ENCODE data around the gene FOXO3.
A peak's percentile ranks its signal among the peaks of the same experiment; 100 is the strongest.

Gene FOXO3

GRCh38 chr6:108576709-108577108 is 16.0 kb downstream of the FOXO3 start:
- DNase-seq: no peak

- DNase-seq: no peak
These were observed 17.4 kb downstream of the FOXO3 start for GRCh38 chr6:108578166-108578565.

- DNase-seq: no peak
These were observed 18.0 kb downstream of the FOXO3 start for GRCh38 chr6:108578595-108579327.

GRCh38 chr6:108579328-108579721 is 18.6 kb downstream of the FOXO3 start:
- DNase-seq: no peak

- DNase-seq: no peak
These were observed 19.9 kb downstream of the FOXO3 start for GRCh38 chr6:108580646-108581045.

- DNase-seq: peak; percentile 19
These were observed 20.7 kb downstream of the FOXO3 start for GRCh38 chr6:108581237-108581931.

- no peak for DNase-seq
These were observed 21.3 kb downstream of the FOXO3 start for GRCh38 chr6:108581932-108582475.

- DNase-seq: no peak
These were observed 21.9 kb downstream of the FOXO3 start for GRCh38 chr6:108582618-108583017.

- DNase-seq: no peak
These were observed 23.6 kb downstream of the FOXO3 start for GRCh38 chr6:108584323-108584722.

GRCh38 chr6:108585359-108585758 is 24.6 kb downstream of the FOXO3 start:
- no peak for DNase-seq

- DNase-seq: no peak
These were observed 25.3 kb downstream of the FOXO3 start for GRCh38 chr6:108585921-108586536.

- DNase-seq: no peak
These were observed 26.7 kb downstream of the FOXO3 start for GRCh38 chr6:108587258-108588059.

GRCh38 chr6:108588586-108588985 is 27.9 kb downstream of the FOXO3 start:
- peak; percentile 7 for DNase-seq

GRCh38 chr6:108589244-108589791 is 28.6 kb downstream of the FOXO3 start:
- DNase-seq: no peak

GRCh38 chr6:108591040-108591816 is 30.5 kb downstream of the FOXO3 start:
- no peak for DNase-seq

- peak; percentile 43 for DNase-seq
These were observed 31.9 kb downstream of the FOXO3 start for GRCh38 chr6:108592371-108593337.

- no peak for DNase-seq
These were observed 33.4 kb downstream of the FOXO3 start for GRCh38 chr6:108594151-108594550.

- no peak for DNase-seq
These were observed 33.9 kb downstream of the FOXO3 start for GRCh38 chr6:108594640-108595039.

- DNase-seq: no peak
These were observed 36.2 kb downstream of the FOXO3 start for GRCh38 chr6:108596956-108597355.

GRCh38 chr6:108597572-108598304 is 37.0 kb downstream of the FOXO3 start:
- DNase-seq: no peak

All from CD4-positive, alpha-beta T cell treated with Interleukin-6 for 4 hours (primary cell).